ENCODE data around the gene SHCBP1L. TPM values are rescaled to one million over a fixed set of nuclear protein-coding genes. Genes with fewer than 3 reads are reported as not detected.

Gene SHCBP1L
- total and polyA plus RNA-seq, 9 of the 15 experiments (the other 6 are each of a cell fraction or from before 2014, with no cell fraction given) = not detected

DNA sequence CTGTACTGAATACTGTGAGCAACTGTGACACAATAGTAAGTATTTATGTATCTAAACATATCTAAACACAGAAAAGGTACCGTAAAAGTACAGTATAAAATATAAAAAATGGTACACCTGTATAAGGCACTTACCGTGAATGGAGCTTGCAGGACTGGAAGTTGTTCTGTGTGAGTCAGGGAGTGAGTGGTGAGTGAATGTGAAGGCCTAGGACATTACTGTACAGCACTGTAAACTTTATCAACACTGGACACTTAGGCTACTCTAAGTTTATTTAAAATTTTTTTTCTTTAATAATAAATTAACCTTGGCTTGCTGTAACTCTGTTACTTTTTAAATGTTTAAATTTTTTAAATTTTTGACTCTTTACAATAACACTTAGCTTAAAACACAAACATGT, 24.5 kb upstream of the SHCBP1L start (continued):
- no peak for TF ChIP-seq PHF21A (IDR thresholded peaks at IDR 0.05; ENCODE audit: borderline replicate concordance, low read depth)
- TF ChIP-seq TBL1XR1 (IDR thresholded peaks at IDR 0.05; ENCODE audit: low read length in 2 of 2) = no peak

DNA sequence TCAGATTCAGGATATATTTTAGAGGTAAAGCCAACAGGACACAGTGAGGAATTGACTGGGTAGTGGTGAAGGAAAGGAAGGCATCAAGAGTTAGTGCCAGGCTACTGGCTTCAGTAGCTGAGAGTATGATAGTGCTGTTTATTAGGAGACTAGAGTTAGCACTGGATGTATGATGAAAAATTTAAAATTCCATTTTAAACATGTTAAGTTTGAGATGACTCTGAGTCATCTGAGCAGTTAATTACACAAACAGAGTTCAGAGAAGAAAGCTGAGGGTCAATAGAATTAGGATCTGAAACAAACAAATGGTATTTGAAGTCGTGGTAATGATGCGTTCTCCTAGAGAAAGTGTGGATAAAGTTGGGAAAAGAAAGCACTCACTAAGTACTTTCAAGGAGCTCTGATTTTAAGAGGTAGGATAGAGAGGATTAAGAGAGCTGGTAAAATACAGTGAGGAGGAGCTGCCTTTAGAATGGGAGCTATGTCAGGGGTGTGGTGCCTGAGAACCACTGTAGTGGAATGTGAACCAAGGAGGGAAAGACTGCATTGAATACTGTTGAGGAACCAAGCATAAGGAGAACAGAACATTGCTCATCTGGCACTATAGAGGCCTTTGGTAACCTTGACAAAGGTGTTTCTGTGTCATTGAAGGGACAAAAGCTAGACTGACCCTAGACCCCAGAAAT, 21.7 kb upstream of the SHCBP1L start:
- Histone ChIP-seq H3K9me1 (ENCODE audit: control insufficient read depth, insufficient read depth, low read length) (no peaks in the 10 kb centered on the region), H3K4me1 (replicated peaks in 1 of 2; ENCODE audit: control insufficient read depth in 2 of 2, insufficient read depth in 2 of 2, low read length in 2 of 2) (no peaks in the 10 kb centered on the region), H3K79me2 (ENCODE audit: control insufficient read depth, insufficient read depth, low read length) (no peaks in the 10 kb centered on the region), H4K20me1 (replicated peaks; ENCODE audit: control insufficient read depth, insufficient read depth, low read length) (no peaks in the 10 kb centered on the region), H3K4me3 (no peak overlapping the region), H3K27me3 (ENCODE audit: control insufficient read depth in 2 of 2, insufficient read depth in 2 of 2, low read length in 2 of 2) (peaks cover 17 to 19% of the 10 kb centered on the region in 2 experiments), H3K27ac (ENCODE audit: extremely low read depth, low read depth, low read length) (no peak overlapping the region), H3K36me3 (ENCODE audit: control insufficient read depth, insufficient read depth, low read length) (no peaks in the 10 kb centered on the region), H3K9ac (ENCODE audit: insufficient read depth in 1 of 2, low read depth in 2 of 2, low read length in 2 of 2) (no peak overlapping the region), H3K9me3 (replicated peaks; ENCODE audit: control insufficient read depth, insufficient read depth, low read depth, low read length) (no peaks in the 10 kb centered on the region), H2AFZ (ENCODE audit: low read depth, low read length) (no peak overlapping the region), H3K4me2 (ENCODE audit: insufficient read depth, low read length) (no peak overlapping the region)
- WGBS (ENCODE audit: insufficient coverage, low coverage, missing lambda C conversion rate) = 8% methylated on average over 2 of the region's 2 CpGs
- no peak for TF ChIP-seq PHF8 (IDR thresholded peaks at IDR 0.05; ENCODE audit: borderline replicate concordance, low read length)
- no peak for TF ChIP-seq ZNF124 (CRISPR knock-in tag; IDR thresholded peaks at IDR 0.05)
- TF ChIP-seq, protein P1, sequence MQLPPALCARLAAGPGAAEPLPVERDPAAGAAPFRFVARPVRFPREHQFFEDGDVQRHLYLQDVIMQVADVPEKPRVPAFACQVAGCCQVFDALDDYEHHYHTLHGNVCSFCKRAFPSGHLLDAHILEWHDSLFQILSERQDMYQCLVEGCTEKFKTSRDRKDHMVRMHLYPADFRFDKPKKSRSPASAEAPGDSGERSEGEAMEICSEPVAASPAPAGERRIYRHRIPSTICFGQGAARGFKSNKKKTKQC (CRISPR knock-in tag; IDR thresholded peaks at IDR 0.05) = no peak
- no peak for TF ChIP-seq ZNF239 (CRISPR knock-in tag; IDR thresholded peaks at IDR 0.05)
- TF ChIP-seq CREM (IDR thresholded peaks at IDR 0.05; ENCODE audit: low read depth) = no peak
- TF ChIP-seq RBM14 (IDR thresholded peaks at IDR 0.05; ENCODE audit: borderline replicate concordance, insufficient read depth, low read depth, low read length) = no peak
- no peak for TF ChIP-seq ETV5 (CRISPR knock-in tag; IDR thresholded peaks at IDR 0.05; ENCODE audit: low read depth)
- no TSS peak for BruUV-seq (replicated peaks)
- ATAC-seq (no peak), FAIRE-seq (no peak), DNase-seq (ENCODE audit: extremely low read depth in 1 of 4, low spot score in 3 of 4) (no peak)
- in situ Hi-C loops (cut with MboI) = loop anchor here (25.0 kb wide), 2 partner anchors 263 to 638 kb away; no protein-coding TSS in a partner anchor
- POLR2A ChIA-PET = interaction anchor here (1.0 to 1.1 kb wide), 2 partner anchors 10 to 13 kb away, joined by 4 to 5 read pairs; no protein-coding TSS in a partner anchor
- intact Hi-C loops (cut with micrococcal nuclease) = no loop called here
- CTCF ChIA-PET (ENCODE audit: low intra/inter-chr PET ratio) = no interaction called here

All from K562 (cell line).